Stimulated activated CD8-positive, alpha-beta memory T cell treated with anti-CD3 and anti-CD28 coated beads, Interleukin-12 subunit alpha, Interleukin-12 subunit beta, amount 100 ng/mL, for 4 hours (primary cell): ENCODE data around the gene DES.

Experiments used
- DNase-seq: peaks from one replicate; pipeline ENCODE4 v3.0.0-alpha.2; 2020; ENCODE audit warnings: low read depth

DES gene

DNA sequence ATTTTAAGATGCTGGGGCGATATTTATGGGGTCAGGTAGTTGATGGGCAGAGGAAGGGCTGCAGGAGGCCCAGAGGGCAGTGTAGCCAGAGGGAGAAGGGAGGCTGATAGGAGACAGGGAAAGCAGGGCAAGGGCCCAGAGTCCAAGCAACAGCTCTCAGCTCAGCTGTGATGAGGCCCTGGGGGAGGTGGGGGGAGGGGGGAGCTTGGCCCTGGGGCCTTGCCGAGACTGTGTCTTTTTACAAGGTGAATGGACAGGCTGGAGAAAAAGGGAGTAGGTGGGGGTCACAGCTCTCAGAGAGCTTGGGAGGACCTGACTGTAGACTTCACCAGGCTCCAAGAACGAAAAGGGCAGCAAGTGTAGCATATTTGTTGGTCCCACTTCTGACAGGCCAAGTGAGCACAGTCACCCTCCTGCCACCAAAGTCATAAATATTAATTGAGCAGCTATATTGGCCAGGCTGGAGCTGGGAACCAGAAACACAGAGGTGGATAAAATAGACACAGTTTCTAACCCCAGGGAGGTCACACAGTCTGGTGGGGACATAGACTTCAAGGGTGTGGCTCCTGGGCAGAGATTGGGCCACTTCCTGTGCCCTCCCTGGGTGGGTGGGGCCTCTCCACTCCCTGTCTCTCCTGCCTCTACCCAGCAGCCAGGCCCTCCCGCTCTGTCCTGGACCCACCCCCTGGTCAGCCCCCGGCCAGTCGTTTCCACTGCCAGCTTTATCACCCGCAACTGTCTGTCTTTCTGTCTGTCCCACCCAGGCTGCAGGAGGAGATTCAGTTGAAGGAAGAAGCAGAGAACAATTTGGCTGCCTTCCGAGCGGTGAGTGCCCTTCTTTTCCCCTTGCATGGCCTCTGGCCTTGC is 1.4 kb downstream of the DES start:
- DNase-seq, result no peak

DNA sequence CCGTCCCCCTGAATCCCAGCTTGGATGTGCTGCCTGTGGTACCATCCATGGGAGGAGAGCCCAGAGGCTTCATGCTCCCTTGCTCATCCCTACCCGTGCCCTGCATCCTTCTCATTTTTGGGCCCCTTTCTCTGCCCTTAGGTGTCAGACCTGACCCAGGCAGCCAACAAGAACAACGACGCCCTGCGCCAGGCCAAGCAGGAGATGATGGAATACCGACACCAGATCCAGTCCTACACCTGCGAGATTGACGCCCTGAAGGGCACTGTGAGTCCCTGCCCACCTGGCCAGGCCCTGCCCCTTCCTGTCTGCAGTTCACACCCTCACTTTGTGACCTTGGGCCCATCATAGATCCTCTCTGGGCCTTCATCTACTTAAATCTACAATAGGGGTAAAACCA is 2.5 kb downstream of the DES start:
- DNase-seq, result no peak

- DNase-seq, result no peak
Observed at GRCh38 chr2:219421323-219421722, 3.1 kb downstream of the DES start.

- no peak for DNase-seq
Observed at GRCh38 chr2:219422952-219423534, 4.9 kb downstream of the DES start.

DNA sequence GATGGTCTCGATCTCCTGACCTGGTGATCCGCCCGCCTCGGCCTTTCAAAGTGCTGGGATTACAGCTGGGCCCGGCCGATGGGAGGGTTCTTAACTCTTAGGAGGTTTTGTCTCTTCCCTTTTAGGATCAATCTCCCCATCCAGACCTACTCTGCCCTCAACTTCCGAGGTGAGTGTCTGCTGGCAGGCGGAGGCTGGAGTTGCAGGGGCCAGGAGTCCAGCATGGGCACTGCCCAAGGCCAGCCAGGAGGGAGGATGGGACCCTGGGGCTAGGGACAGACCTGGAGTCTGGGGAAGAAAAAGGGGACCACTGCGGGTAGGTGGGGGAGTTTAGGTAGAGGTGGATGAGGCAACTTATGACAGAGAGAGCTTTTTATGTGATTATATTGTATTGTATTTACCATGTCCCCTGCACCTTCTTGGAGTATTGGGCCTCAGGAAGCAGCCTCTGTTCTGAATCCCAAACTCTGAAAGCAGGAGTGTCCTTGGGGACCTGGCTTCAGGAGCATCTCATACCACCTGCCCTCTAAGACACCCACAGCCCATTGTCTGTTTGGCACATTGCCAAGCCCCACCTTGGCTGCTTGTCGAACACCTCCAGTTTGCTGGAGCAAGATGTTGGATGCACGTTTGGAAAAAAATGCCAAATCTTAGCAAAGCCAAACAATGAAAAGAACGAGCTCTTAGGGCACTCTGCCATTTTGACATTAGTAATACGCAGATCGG is 5.6 kb downstream of the DES start:
- DNase-seq, result no peak

- no peak for DNase-seq
Observed at GRCh38 chr2:219425238-219426067, 7.3 kb downstream of the DES start.

GRCh38 chr2:219426068-219426443 is 7.9 kb downstream of the DES start:
- DNase-seq, result no peak

DNA sequence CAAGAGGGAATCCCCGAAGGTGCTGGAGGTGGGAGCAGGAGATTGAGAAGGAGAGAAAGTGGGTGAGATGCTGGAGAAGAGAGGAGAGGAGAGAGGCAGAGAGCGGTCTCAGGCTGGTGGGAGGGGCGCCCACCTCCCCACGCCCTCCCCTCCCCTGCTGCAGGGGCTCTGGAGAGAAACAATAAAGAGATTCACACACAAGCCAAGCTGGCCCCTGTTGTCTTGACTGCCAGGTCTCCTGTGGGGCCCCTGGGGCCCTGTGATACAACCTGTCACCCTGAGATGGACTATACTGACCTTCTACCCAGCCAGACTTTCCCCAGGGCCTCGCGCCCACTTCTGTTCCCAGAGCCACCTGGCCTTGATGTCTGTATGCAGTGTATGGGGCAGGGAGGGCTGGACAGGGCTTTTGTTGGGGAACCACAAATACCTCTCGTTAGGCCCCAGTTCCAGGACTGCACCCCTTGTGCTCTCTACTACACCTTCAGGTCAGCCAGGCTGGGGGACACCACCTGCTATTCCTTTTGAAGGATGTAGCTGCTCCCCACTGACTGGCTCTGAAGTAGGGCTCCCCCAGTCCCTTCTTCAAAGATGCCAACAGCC is 8.5 kb downstream of the DES start:
- DNase-seq, result no peak

GRCh38 chr2:219428469-219428868 is 10.3 kb downstream of the DES start:
- DNase-seq, result no peak

DNA sequence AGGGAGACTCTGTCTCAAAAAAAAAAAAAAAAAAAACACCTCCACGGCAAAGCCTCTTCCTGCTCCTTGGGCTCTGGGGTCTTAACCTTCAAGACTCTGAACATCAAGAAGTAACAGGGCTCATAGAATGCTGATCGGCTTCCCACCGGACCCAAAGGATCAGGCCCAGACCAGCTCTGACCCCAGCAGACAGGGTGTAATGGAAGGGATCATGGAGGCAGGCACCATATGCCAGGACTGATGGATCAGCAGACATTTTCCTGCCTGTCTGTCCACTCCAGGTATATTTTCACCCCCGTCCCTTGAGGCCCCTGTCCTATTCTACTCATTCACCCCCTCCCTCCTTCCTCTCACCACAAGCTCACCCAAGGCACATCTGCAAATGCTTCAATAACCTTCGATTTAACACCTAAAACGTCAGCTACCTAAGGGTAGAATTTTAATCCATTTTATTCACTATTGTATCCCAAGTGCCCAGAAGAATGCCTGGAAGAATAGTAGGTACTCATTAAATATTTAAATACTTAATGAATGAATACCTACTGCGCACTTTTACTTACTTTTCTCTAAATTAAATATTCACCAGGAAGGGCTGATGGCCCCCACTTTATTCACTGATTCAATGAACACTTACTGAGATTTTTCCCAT is 11.9 kb downstream of the DES start:
- DNase-seq, result no peak

GRCh38 chr2:219430633-219431615 is 12.7 kb downstream of the DES start:
- DNase-seq, result no peak

DNA sequence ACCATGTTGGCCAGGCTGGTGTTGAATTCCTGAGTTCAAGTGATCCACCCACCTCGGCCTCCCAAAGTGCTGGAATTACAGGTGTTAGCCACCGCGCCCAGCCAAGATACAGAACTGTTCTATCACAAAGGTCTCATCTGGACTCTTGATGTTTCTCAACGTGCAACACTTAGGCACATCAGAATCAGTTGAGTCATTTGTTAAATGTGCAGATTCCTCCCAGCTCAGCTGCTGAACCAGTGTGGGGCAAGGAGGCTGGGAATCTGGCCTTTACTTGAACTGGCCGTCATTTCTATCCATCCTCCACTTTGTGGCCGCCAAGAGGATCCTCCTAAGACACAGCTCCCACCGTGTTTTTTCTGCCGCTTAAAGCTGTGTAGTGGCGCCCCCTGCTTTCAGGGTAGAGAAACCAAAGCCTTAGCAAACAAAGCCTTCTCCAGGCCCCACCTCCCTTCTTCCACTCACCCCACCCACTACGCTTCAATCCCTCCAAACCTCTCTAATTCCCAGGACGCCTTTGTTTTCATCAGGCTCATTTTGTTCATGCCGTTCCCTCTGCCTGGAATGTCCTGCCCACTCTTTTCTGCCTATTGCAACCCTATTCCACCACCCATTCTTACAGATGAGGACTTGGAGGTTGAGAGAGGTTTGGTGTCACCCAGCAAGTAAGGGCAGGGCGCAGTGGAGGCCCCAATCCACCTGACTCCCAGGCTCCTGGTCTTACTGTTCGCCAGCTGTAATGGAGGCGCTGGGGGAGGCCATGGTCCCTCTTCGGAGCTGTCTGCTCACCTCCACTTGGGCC is 15.7 kb downstream of the DES start:
- no peak for DNase-seq

DNA sequence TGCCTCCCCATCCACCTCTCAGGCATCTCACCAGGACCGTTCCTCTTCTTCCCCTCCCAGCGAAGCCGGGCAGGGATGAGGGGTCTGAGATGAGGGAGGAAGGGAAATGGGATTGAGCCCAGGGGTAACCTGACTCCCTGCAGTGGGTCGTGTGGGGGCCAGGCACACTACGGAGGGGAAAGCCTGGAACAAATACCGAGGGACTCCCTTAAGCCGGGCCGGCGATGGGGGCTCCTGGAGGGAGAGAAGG is 16.2 kb downstream of the DES start:
- DNase-seq, result no peak

- DNase-seq, result no peak
Observed at GRCh38 chr2:219434718-219435525, 16.7 kb downstream of the DES start, which contains the start of gene SPEG. SPEG (plus strand) TSS chr2:219434843; CDS start chr2:219434978, 135 bp downstream.

DNA sequence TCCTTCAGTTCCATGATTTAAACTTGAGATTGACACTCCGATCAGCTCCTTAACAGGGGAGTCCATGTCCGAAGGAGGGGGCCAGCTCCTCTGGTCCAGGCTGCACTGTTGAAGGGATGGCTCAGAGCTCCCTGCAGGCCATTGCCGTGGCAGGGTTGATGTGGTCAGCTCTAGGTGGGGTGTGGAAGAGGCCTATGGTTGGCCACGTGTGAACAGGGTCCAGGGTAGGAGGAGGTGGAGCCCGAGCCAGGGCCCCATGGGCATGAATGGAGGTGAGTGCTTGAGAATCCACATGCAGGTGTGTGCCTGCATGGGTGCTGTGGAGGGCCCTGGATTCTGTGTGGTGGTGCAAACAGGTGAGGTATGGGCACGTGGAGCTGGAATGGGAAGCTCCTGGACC is 17.5 kb downstream of the DES start:
- DNase-seq, result no peak

- DNase-seq, result no peak
Observed at GRCh38 chr2:219436491-219436890, 18.3 kb downstream of the DES start.

GRCh38 chr2:219437141-219437540 is 19.0 kb downstream of the DES start:
- DNase-seq, result no peak

- no peak for DNase-seq
Observed at GRCh38 chr2:219437690-219438206, 19.6 kb downstream of the DES start.
